ENCODE measurements around the gene MED1. TPM values are rescaled to one million over a fixed set of nuclear protein-coding genes. Genes with fewer than 3 reads are reported as not detected.

The MED1 gene
- total and polyA plus RNA-seq, 4 donors = 4.4 to 19.3 (median 9.1) TPM

GRCh38 chr17:39391448-39391847 is 59.6 kb downstream of the MED1 start:
- TF ChIP-seq REST (IDR thresholded peaks at IDR 0.05) (no peak), HNF4G (IDR thresholded peaks at IDR 0.05) (no peak), EGR1 (IDR thresholded peaks at IDR 0.05; ENCODE audit: low read depth in 2 of 2) (no peak), RXRA (IDR thresholded peaks at IDR 0.05) (no peak), FOXA1 (IDR thresholded peaks at IDR 0.05) (no peak), ZBTB33 (IDR thresholded peaks at IDR 0.05) (no peak), FOXA2 (IDR thresholded peaks at IDR 0.05) (no peak), TAF1 (conservative IDR thresholded peaks at IDR 0.05) (no peak), CTCF (IDR thresholded peaks at IDR 0.05; ENCODE audit: low read depth, low read length, missing input control) (no peak), GABPA (IDR thresholded peaks at IDR 0.05 in 1 of 2, conservative IDR thresholded peaks at IDR 0.05 in 1 of 2) (no peak), ATF3 (IDR thresholded peaks at IDR 0.05) (no peak), JUND (IDR thresholded peaks at IDR 0.05) (no peak), NR2F2 (IDR thresholded peaks at IDR 0.05) (no peak), RAD21 (IDR thresholded peaks at IDR 0.05) (no peak), HNF4A (conservative IDR thresholded peaks at IDR 0.05) (no peak), MAX (IDR thresholded peaks at IDR 0.05) (no peak), SP1 (IDR thresholded peaks at IDR 0.05) (no peak), YY1 (IDR thresholded peaks at IDR 0.05) (no peak)

More at GRCh38 chr17:39391448-39391847, 59.6 kb downstream of the MED1 start:
- H3K4me1 ChIP-seq (ENCODE audit: control insufficient read depth in 4 of 4, insufficient read depth in 4 of 4, low read length in 3 of 4) = no peaks in the 10 kb centered on the region
- no peak overlapping the region for H3K27ac ChIP-seq (ENCODE audit: low read depth in 1 of 2, low read length in 2 of 2)
- no peaks in the 10 kb centered on the region for H3K27me3 ChIP-seq (ENCODE audit: control insufficient read depth in 4 of 4, insufficient read depth in 4 of 4, low read length in 3 of 4)
- H3K9me3 ChIP-seq (ENCODE audit: control insufficient read depth in 4 of 4, low read length in 3 of 4) = no peaks in the 10 kb centered on the region
- no peak overlapping the region for H3K4me3 ChIP-seq (ENCODE audit: low read depth in 1 of 3, low read length in 3 of 3)
- WGBS = 94% methylated on average over 5 of the region's 5 CpGs
- DNase-seq (ENCODE audit: low spot score) = no peak
- no peak overlapping the region for H3K9ac ChIP-seq (ENCODE audit: low read depth in 1 of 2, low read length in 2 of 2)
- peaks cover 0 to 3% (median 0%) of the 10 kb centered on the region in 4 donors for H3K36me3 ChIP-seq (ENCODE audit: control insufficient read depth in 4 of 4, insufficient read depth in 3 of 4, low read depth in 1 of 4, low read length in 3 of 4)

All from liver (tissue), 9 donors.